A549 (cell line): Measurements from ENCODE around the gene MACROH2A2. TPM values are rescaled to one million over a fixed set of nuclear protein-coding genes. Genes with fewer than 3 reads are reported as not detected.

Experiments
- ATAC-seq, 2 experiments: fragments of 200-7000 bp in 1 of 2; fragments of >200 bp in 1 of 2; cut with Nextera tagmentation in 1 of 2; cut with Tn5 transposase in 1 of 2; 3 replicates each; pipeline versions ENCODE4 v1.8.0 to v1.9.1; 2018 to 2020; ENCODE audit warnings: mild to moderate bottlenecking in 1 of 2, moderate library complexity in 1 of 2
- CTCF ChIA-PET: fragments of 300-600 bp; sonication (Branson Sonifier 250); formaldehyde crosslinking; extraction: SDS; loops from one replicate; lab custom pipeline; 2021; ENCODE audit warnings: antibody characterized with exemption, inconsistent platforms; lab: Yijun Ruan, JAX
- POLR2A ChIA-PET: fragments of 350-600 bp; formaldehyde crosslinking; extraction: SDS; loops from one replicate; lab custom pipeline; 2021; ENCODE audit warnings: antibody characterized with exemption, inconsistent platforms; lab: Yijun Ruan, JAX
- DNase-seq, 2 experiments: peaks; one replicate each; pipeline versions ENCODE4 v3.0.0 to v3.0.0-alpha.2; 2011 to 2016; ENCODE audit warnings: low read depth in 1 of 2, low spot score in 1 of 2
- FAIRE-seq: peaks from 2 replicates; lab custom pipeline; 2011; peaks lifted over from hg19 to GRCh38; lab: Jason Lieb, UNC
- H3K27ac ChIP-seq, 2 experiments: fragments of >200 bp; sonication (Bioruptor Twin); formaldehyde crosslinking; 3 replicates each; pipeline ENCODE4 v1.5.1; 2016 to 2017
- H3K4me1 ChIP-seq: fragments of >200 bp; sonication (Bioruptor Twin); formaldehyde crosslinking; 3 replicates; pipeline ENCODE4 v1.6.1; 2016
- H3K4me2 ChIP-seq: fragments of >200 bp; sonication (Bioruptor Twin); formaldehyde crosslinking; 3 replicates; pipeline ENCODE4 v1.6.1; 2016
- H3K4me3 ChIP-seq: fragments of >200 bp; sonication (Bioruptor Twin); formaldehyde crosslinking; 3 replicates; pipeline ENCODE4 v1.5.1; 2016
- H3K9me3 ChIP-seq: fragments of >200 bp; sonication (Bioruptor Twin); formaldehyde crosslinking; 3 replicates; pipeline ENCODE4 v1.6.1; 2016
- CBX8 ChIP-seq: fragments of 200-600 bp; sonication (generic); IDR thresholded peaks from 2 replicates; pipeline ENCODE4 v1.6.1; 2016
- CEBPB ChIP-seq, 2 experiments: fragments of >200 bp in 1 of 2; sonication (Bioruptor Twin) in 1 of 2; formaldehyde crosslinking in 1 of 2; IDR thresholded peaks; 2 replicates each; pipeline ENCODE4 v1.6.1; 2012 to 2016
- CHD2 ChIP-seq: fragments of 150-350 bp; IDR thresholded peaks from 2 replicates; pipeline ENCODE4 v1.6.1; 2014; ENCODE audit warnings: low read length; ENCODE audit not compliant: partially characterized antibody
- CHD4 ChIP-seq: fragments of 200-600 bp; sonication (generic); IDR thresholded peaks from 2 replicates; pipeline ENCODE4 v1.6.1; 2016; ENCODE audit warnings: antibody characterized with exemption, mild to moderate bottlenecking, borderline replicate concordance
- ESRRA ChIP-seq: fragments of 150-350 bp; IDR thresholded peaks from 2 replicates; pipeline ENCODE4 v1.6.1; 2014; ENCODE audit warnings: mild to moderate bottlenecking, low read length, borderline replicate concordance
- FOSB ChIP-seq: fragments of 250-450 bp; sonication (Bioruptor Pico); IDR thresholded peaks from 2 replicates; pipeline ENCODE4 v1.5.0; 2020; ENCODE audit warnings: mild to moderate bottlenecking, moderate library complexity
- FOXS1 ChIP-seq: fragments of 250-450 bp; sonication (Bioruptor Pico); IDR thresholded peaks from 2 replicates; pipeline ENCODE4 v1.5.0; 2020; ENCODE audit warnings: mild to moderate bottlenecking, moderate library complexity
- HOXB5 ChIP-seq: fragments of 250-450 bp; sonication (Bioruptor Pico); IDR thresholded peaks from 2 replicates; pipeline ENCODE4 v1.5.0; 2020; ENCODE audit warnings: mild to moderate bottlenecking, moderate library complexity
- KDM1A ChIP-seq: fragments of 200-600 bp; sonication (generic); IDR thresholded peaks from 2 replicates; pipeline ENCODE4 v1.6.1; 2016; ENCODE audit warnings: low read depth, mild to moderate bottlenecking
- KDM5A ChIP-seq: fragments of 200-600 bp; sonication (generic); IDR thresholded peaks from 2 replicates; pipeline ENCODE4 v1.6.1; 2016; ENCODE audit warnings: antibody characterized with exemption, mild to moderate bottlenecking
- MAFK ChIP-seq: fragments of 450-650 bp; IDR thresholded peaks from 2 replicates; pipeline ENCODE4 v1.6.1; 2014; ENCODE audit not compliant: partially characterized antibody
- MYC ChIP-seq: IDR thresholded peaks from 2 replicates; pipeline ENCODE4 v1.6.1; 2012; ENCODE audit warnings: mild to moderate bottlenecking, inconsistent platforms, low read length, improper control_type of control experiment, borderline replicate concordance
- NFE2L2 ChIP-seq: fragments of 150-350 bp; conservative IDR thresholded peaks from 2 replicates; pipeline ENCODE4 v1.6.1; 2014; ENCODE audit warnings: low read length
- NR3C1 ChIP-seq: fragments of >200 bp; sonication (Bioruptor Twin); formaldehyde crosslinking; IDR thresholded peaks from 3 replicates; pipeline ENCODE4 v1.6.1; 2017
- PHF8 ChIP-seq: fragments of 200-600 bp; sonication (generic); IDR thresholded peaks from 2 replicates; pipeline ENCODE4 v1.6.1; 2016; ENCODE audit warnings: low read depth, mild to moderate bottlenecking, antibody characterized with exemption, moderate library complexity, borderline replicate concordance
- POLR2AphosphoS2 ChIP-seq: conservative IDR thresholded peaks from 2 replicates; pipeline ENCODE4 v1.6.1; 2012; ENCODE audit warnings: low read length, improper control_type of control experiment, inconsistent platforms
- RARB ChIP-seq: fragments of 250-450 bp; sonication (Bioruptor Pico); IDR thresholded peaks from 2 replicates; pipeline ENCODE4 v1.8.0; 2021; ENCODE audit warnings: mild to moderate bottlenecking, moderate library complexity
- RCOR1 ChIP-seq: fragments of 150-350 bp; IDR thresholded peaks from 2 replicates; pipeline ENCODE4 v1.6.1; 2014; ENCODE audit warnings: antibody characterized with exemption, low read length, low read depth
- RNF2 ChIP-seq: fragments of 200-600 bp; sonication (generic); IDR thresholded peaks from 2 replicates; pipeline ENCODE4 v1.6.1; 2016; ENCODE audit warnings: low read depth, mild to moderate bottlenecking, antibody characterized with exemption, moderate library complexity, borderline replicate concordance
- SMC3 ChIP-seq: fragments of >200 bp; sonication (Bioruptor Twin); formaldehyde crosslinking; IDR thresholded peaks from 3 replicates; pipeline ENCODE4 v1.6.1; 2018; ENCODE audit warnings: inconsistent platforms
- TFCP2L1 ChIP-seq: fragments of 250-450 bp; sonication (Bioruptor Pico); IDR thresholded peaks from 2 replicates; pipeline ENCODE4 v1.5.0; 2021; ENCODE audit warnings: mild to moderate bottlenecking
- ZNF302 ChIP-seq: fragments of 250-450 bp; sonication (Bioruptor Pico); IDR thresholded peaks from 2 replicates; pipeline ENCODE4 v1.9.0; 2021; ENCODE audit warnings: inconsistent platforms, mild to moderate bottlenecking, moderate library complexity
- ZSCAN20 ChIP-seq: fragments of 250-450 bp; sonication (Bioruptor Pico); IDR thresholded peaks from 2 replicates; pipeline ENCODE4 v1.8.0; 2022; ENCODE audit warnings: mild to moderate bottlenecking, moderate library complexity
- WGBS: methylation state at CpG from one replicate; pipeline ENCODE4 v1.1.6; 2017; ENCODE audit errors: missing lambda C conversion rate; 5-methylcytosine and 5-hydroxymethylcytosine counted together
- polyA plus RNA-seq, 4 experiments: library from polyadenylated mRNA; depleted of rRNA in 3 of 4; stranded (reverse); fragments of >200 nt; fragmentation: RNase III in 1 of 4; extraction: RNeasy Plus Mini Kit Qiagen cat#74134 plus additional on column Dnase treatment in 1 of 4; gene quantifications; 2 replicates in 3 of 4; 3 replicates in 1 of 4; pipeline ENCODE4 v1.2.3, GENCODE V29; 2011 to 2017
- TF ChIP-seq, protein P1 (sequence below): IDR thresholded peaks from 2 replicates; pipeline ENCODE4 v1.6.1; 2012
- TF ChIP-seq, protein P2 (sequence below): fragments of >200 bp; sonication (Bioruptor Twin); formaldehyde crosslinking; IDR thresholded peaks from 3 replicates; pipeline ENCODE4 v1.6.1; 2016
- TF ChIP-seq, protein P3 (sequence below): fragments of 250-450 bp; sonication (Bioruptor Pico); IDR thresholded peaks from 2 replicates; pipeline ENCODE4 v1.5.0; 2020; ENCODE audit warnings: low read depth, mild to moderate bottlenecking, moderate library complexity
- TF ChIP-seq, protein P4 (sequence below): fragments of 150-350 bp; IDR thresholded peaks from 2 replicates; pipeline ENCODE4 v1.6.1; 2014; ENCODE audit warnings: low read depth, mild to moderate bottlenecking, low read length
- TF ChIP-seq, protein P5 (sequence below): IDR thresholded peaks from 2 replicates; pipeline ENCODE4 v1.6.1; 2012

The MACROH2A2 gene
- polyA plus RNA-seq, 2 of the 4 experiments (the other 2 are of a cell fraction), result 22.2 to 29.6 TPM

DNA sequence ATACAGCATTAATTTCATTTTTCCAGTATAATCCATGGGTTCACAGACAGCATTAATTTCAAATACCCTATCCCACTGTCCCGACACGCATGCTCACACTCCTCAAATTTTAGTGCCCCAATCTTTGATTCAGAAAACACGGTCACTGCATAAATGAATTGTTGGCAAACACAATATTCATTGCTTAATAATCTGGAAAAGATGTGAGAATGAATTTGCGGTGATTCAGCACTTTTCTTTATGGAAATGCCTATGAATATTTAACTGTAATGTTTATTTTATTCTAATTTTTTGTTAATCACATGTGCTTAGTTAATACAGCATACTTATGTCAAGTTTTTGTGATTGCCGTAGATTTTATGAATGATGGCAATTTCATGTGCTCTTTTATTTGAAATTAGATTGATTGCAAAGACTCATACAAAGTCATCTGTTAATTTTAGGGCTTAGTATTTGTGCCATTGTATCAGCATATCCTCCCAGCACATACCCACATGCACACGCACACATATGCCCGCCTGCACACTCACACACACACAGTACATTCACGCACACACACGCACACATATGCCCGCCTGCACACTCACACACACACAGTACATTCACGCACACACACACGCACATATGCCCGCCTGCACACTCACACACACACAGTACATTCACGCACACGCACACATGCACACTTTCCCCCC lies 35.1 kb downstream of the MACROH2A2 start:
- FAIRE-seq, result no peak
- peak overlapping the region; percentile 19 to 69; a peak in 4 of 6 replicates for H3K27ac ChIP-seq
- peaks cover 58% of the 10 kb centered on the region for H3K4me1 ChIP-seq
- POLR2A ChIA-PET, result no interaction called here
- TF ChIP-seq MAFK, result peak; percentile 91
- TF ChIP-seq, protein P1, sequence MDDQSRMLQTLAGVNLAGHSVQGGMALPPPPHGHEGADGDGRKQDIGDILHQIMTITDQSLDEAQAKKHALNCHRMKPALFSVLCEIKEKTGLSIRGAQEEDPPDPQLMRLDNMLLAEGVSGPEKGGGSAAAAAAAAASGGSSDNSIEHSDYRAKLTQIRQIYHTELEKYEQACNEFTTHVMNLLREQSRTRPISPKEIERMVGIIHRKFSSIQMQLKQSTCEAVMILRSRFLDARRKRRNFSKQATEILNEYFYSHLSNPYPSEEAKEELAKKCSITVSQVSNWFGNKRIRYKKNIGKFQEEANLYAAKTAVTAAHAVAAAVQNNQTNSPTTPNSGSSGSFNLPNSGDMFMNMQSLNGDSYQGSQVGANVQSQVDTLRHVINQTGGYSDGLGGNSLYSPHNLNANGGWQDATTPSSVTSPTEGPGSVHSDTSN, result no peak
- TF ChIP-seq CEBPB (IDR thresholded peaks at IDR 0.05), result 0 out of 4 replicates have a peak, but pooled peaks of 1 of the 2 experiments have one; percentile 1
- peak; percentile 36; the same call in 1 of the 2 replicates for TF ChIP-seq NFE2L2
- no peak for TF ChIP-seq KDM1A
- CTCF ChIA-PET, result no interaction called here
- H3K9me3 ChIP-seq, result no peaks in the 10 kb centered on the region
- H3K4me2 ChIP-seq, result peak overlapping the region; percentile 20; the same call in 1 of the 3 replicates
- no peak for ATAC-seq
- 91% methylated on average over 15 of the region's 15 CpGs for WGBS
- no peak for DNase-seq
- no peak overlapping the region for H3K4me3 ChIP-seq

DNA sequence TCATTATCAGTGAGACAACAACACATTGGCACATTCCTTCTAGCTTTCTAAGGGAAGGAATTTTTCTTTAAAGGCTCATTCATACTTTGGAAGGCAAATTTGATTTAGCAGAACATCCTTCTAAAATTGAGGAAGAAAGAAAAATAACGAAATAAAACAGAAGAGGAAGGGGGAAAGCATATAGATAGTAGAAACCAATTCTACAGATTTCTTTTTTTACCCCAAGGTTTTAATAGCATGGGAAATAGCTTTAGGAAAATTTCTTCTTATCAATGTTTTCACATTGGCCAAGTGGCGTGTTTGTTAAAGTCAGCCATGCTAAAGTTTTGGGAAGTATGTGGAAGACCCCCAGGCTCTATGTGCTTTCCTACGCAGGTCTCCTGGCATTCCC lies 35.7 kb downstream of the MACROH2A2 start:
- no peak for ATAC-seq
- Histone ChIP-seq H3K9me3 (no peaks in the 10 kb centered on the region), H3K4me2 (no peak overlapping the region), H3K27ac (peak overlapping the region in 1 of 2 experiments; percentile 36; a peak in 2 of 6 replicates), H3K4me3 (no peak overlapping the region), H3K4me1 (peaks cover 58% of the 10 kb centered on the region)
- 83% methylated on average over 3 of the region's 3 CpGs for WGBS
- TF ChIP-seq POLR2AphosphoS2, result no peak
- TF ChIP-seq PHF8, result no peak
- DNase-seq, result no peak
- ChIA-PET POLR2A (no interaction called here), CTCF (no interaction called here)
- FAIRE-seq, result no peak

DNA sequence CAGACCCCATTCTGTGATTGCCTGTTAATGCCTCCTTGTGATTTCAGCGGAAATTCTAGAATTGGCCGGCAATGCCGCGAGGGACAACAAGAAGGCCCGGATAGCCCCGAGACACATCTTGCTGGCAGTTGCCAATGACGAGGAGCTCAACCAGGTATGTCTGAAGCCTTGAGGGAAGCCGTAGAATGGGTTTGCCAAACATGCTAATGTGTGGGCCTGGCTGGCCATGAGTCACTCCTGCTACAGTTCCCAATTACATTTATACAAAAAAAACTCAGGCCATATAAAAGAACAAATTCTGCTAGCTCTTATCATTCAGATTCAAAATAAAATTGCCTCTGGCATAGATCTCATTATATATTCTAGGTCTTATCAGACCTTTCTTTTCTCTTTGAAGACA lies 37.4 kb downstream of the MACROH2A2 start:
- POLR2A ChIA-PET, result no interaction called here

DNA sequence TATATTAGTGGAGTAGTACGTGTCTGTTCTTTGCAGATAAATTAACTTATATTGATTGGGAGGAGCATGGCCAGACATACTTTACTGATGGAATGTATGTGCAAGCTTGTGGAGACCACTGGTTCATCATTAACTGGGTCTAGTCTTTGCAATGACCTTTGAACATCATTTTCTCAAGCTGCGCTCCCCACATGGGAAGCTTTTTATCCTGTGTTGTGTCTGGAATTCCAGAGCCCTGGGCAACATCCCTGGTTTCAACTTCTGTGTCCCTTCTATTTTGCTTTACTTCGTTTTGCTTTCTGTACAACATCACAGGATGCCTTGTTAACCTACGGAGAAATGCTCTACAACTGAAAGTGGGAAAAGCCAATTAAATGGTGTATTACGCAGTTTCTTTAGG lies 38.3 kb downstream of the MACROH2A2 start:
- peak in 1 of 2 experiments; percentile 39; a peak in 2 of 6 replicates for ATAC-seq
- Histone ChIP-seq H3K4me2 (peak overlapping the region; percentile 58), H3K4me1 (peaks cover 43% of the 10 kb centered on the region), H3K9me3 (no peaks in the 10 kb centered on the region), H3K27ac (peak overlapping the region; percentile 47 to 74; a peak in 4 of 6 replicates), H3K4me3 (no peak overlapping the region)
- ChIA-PET POLR2A (no interaction called here), CTCF (interaction anchor here (1.0 to 20.1 kb wide), 2 partner anchors 27 to 55 kb away, joined by 3 to 244 read pairs; partner anchors contain the start of gene TYSND1)
- no peak for DNase-seq
- 71% methylated on average over 5 of the region's 5 CpGs for whole genome bisulfite sequencing
- no peak for FAIRE-seq
- no peak for TF ChIP-seq KDM5A
- TF ChIP-seq ESRRA, result no peak
- no peak for TF ChIP-seq MYC
- TF ChIP-seq, protein P2, sequence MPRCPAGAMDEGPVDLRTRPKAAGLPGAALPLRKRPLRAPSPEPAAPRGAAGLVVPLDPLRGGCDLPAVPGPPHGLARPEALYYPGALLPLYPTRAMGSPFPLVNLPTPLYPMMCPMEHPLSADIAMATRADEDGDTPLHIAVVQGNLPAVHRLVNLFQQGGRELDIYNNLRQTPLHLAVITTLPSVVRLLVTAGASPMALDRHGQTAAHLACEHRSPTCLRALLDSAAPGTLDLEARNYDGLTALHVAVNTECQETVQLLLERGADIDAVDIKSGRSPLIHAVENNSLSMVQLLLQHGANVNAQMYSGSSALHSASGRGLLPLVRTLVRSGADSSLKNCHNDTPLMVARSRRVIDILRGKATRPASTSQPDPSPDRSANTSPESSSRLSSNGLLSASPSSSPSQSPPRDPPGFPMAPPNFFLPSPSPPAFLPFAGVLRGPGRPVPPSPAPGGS, result no peak
- no peak for TF ChIP-seq POLR2AphosphoS2
- TF ChIP-seq FOXS1 (CRISPR knock-in tag), result no peak
- no peak for TF ChIP-seq NFE2L2
- TF ChIP-seq TFCP2L1 (CRISPR knock-in tag), result no peak
- no peak for TF ChIP-seq FOSB (CRISPR knock-in tag)
- TF ChIP-seq KDM1A, result no peak
- TF ChIP-seq ZSCAN20 (CRISPR knock-in tag), result no peak
- TF ChIP-seq NR3C1, result no peak
- no peak for TF ChIP-seq CHD2
- TF ChIP-seq RCOR1, result no peak
- TF ChIP-seq HOXB5 (CRISPR knock-in tag), result no peak

More for the DNA sequence above, 37.4 kb downstream of the MACROH2A2 start:
- no peaks in the 10 kb centered on the region for H3K9me3 ChIP-seq
- H3K4me3 ChIP-seq, result no peak overlapping the region
- peaks cover 52% of the 10 kb centered on the region for H3K4me1 ChIP-seq
- H3K4me2 ChIP-seq, result peak overlapping the region; percentile 58; the same call in 2 of the 3 replicates
- TF ChIP-seq ZSCAN20 (CRISPR knock-in tag) (no peak), ZNF302 (CRISPR knock-in tag) (no peak), RARB (CRISPR knock-in tag) (no peak), PHF8 (no peak), CBX8 (no peak), SMC3 (no peak), CHD4 (no peak), KDM5A (no peak), RNF2 (no peak)
- TF ChIP-seq, protein P3, sequence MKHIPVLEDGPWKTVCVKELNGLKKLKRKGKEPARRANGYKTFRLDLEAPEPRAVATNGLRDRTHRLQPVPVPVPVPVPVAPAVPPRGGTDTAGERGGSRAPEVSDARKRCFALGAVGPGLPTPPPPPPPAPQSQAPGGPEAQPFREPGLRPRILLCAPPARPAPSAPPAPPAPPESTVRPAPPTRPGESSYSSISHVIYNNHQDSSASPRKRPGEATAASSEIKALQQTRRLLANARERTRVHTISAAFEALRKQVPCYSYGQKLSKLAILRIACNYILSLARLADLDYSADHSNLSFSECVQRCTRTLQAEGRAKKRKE (CRISPR knock-in tag), result no peak
- TF ChIP-seq, protein P4, sequence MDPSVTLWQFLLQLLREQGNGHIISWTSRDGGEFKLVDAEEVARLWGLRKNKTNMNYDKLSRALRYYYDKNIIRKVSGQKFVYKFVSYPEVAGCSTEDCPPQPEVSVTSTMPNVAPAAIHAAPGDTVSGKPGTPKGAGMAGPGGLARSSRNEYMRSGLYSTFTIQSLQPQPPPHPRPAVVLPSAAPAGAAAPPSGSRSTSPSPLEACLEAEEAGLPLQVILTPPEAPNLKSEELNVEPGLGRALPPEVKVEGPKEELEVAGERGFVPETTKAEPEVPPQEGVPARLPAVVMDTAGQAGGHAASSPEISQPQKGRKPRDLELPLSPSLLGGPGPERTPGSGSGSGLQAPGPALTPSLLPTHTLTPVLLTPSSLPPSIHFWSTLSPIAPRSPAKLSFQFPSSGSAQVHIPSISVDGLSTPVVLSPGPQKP, result no peak
- TF ChIP-seq, protein P5, sequence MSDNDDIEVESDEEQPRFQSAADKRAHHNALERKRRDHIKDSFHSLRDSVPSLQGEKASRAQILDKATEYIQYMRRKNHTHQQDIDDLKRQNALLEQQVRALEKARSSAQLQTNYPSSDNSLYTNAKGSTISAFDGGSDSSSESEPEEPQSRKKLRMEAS, result no peak
- TF ChIP-seq, all 56 proteins: peak for 0
- WGBS, result 93% methylated on average over 8 of the region's 8 CpGs
- FAIRE-seq (no peak), DNase-seq (no peak), ATAC-seq (no peak)
- H3K27ac ChIP-seq, result peak overlapping the region; percentile 31 to 47; a peak in 3 of 6 replicates
- CTCF ChIA-PET, result interaction anchor here (0.7 to 1.5 kb wide), 3 partner anchors 11 to 56 kb away, joined by 3 to 9 read pairs (median 3); partner anchors contain the start of gene TYSND1
